Heart left ventricle (tissue), 16 donors: ENCODE measurements around the gene SLC35F3. TPM values are rescaled to one million over a fixed set of nuclear protein-coding genes. Genes with fewer than 3 reads are reported as not detected.

Experiments used
- ATAC-seq, 4 donors: fragments of 200-7000 bp; cut with Tn5 transposase; one replicate each; pipeline ENCODE4 v1.9.1; 2020 to 2022; ENCODE audit warnings: moderate library complexity in 4 of 4, mild to moderate bottlenecking in 3 of 4, moderate number of reproducible peaks in 1 of 4
- DNase-seq, 5 donors: peaks; one replicate each; pipeline ENCODE4 v3.0.0-alpha.2; 2020
- H3K27ac ChIP-seq, 12 donors: fragments of 200-600 bp; sonication (generic) in 4 of 12; one replicate each; pipeline versions ENCODE4 v1.5.0 to v1.8.0; 2016 to 2022; ENCODE audit warnings: mild to moderate bottlenecking in 2 of 12
- H3K27me3 ChIP-seq, 9 donors: fragments of 200-600 bp; sonication (generic) in 2 of 9; one replicate each; pipeline versions ENCODE4 v1.5.1 to v1.8.0; 2016 to 2022; ENCODE audit warnings: mild to moderate bottlenecking in 3 of 9
- H3K36me3 ChIP-seq, 9 donors: fragments of 200-600 bp; sonication (generic) in 2 of 9; one replicate each; pipeline versions ENCODE4 v1.5.0 to v1.8.0; 2018 to 2022; ENCODE audit warnings: mild to moderate bottlenecking in 2 of 9
- H3K4me1 ChIP-seq, 12 donors: fragments of 200-600 bp; sonication (generic) in 4 of 12; one replicate each; pipeline versions ENCODE4 v1.5.0 to v1.8.0; 2016 to 2022; ENCODE audit warnings: mild to moderate bottlenecking in 3 of 12
- H3K4me3 ChIP-seq, 12 donors: fragments of 200-600 bp; sonication (generic) in 4 of 12; one replicate each; pipeline versions ENCODE4 v1.5.0 to v1.8.0; 2017 to 2022; ENCODE audit warnings: mild to moderate bottlenecking in 9 of 12, moderate library complexity in 4 of 12
- H3K9me3 ChIP-seq, 12 donors: fragments of 200-600 bp; sonication (generic) in 4 of 12; one replicate each; pipeline versions ENCODE4 v1.5.0 to v1.8.0; 2016 to 2022; ENCODE audit warnings: mild to moderate bottlenecking in 1 of 12
- CTCF ChIP-seq, 12 donors: fragments of 200-600 bp; sonication (generic) in 4 of 12; IDR thresholded peaks; one replicate each; pipeline versions ENCODE4 v1.5.0 to v1.8.0; 2018 to 2022; ENCODE audit warnings: antibody characterized with exemption in 12 of 12, mild to moderate bottlenecking in 5 of 12
- POLR2A ChIP-seq, 2 donors: fragments of 450-650 bp; IDR thresholded peaks; one replicate each; pipeline ENCODE4 v1.6.1; 2017; ENCODE audit warnings: antibody characterized with exemption in 2 of 2, mild to moderate bottlenecking in 2 of 2, moderate library complexity in 2 of 2
- WGBS, 4 donors: extraction: QIAGEN DNeasy Blood & Tissue Kit in 2 of 4; methylation state at CpG; one replicate each; pipeline versions ENCODE4 v1.1.5 to v1.1.7; 2013 to 2018; 5-methylcytosine and 5-hydroxymethylcytosine counted together
- intact Hi-C, 10 donors: fragments of 100-400 bp; cut with DNase I; formaldehyde crosslinking; loops; one replicate each; pipeline versions ENCODE4 v1.11.1 to v1.14.2; 2022
- polyA plus RNA-seq, 2 donors: library from polyadenylated mRNA; stranded (reverse); fragments of 200-250 nt; gene quantifications; one replicate each; pipeline ENCODE4 v1.2.3, GENCODE V29; 2013
- total RNA-seq, 9 donors: library from RNA; depleted of rRNA in 2 of 9; stranded (reverse); fragments of >200 nt in 2 of 9; fragmentation: NEBNext Ultra II Directional in 3 of 9; extraction: Animal tissue kit (Norgen Biotek cat#: 25700) in 3 of 9; gene quantifications; one replicate each; pipeline versions ENCODE4 v1.1.0 to v1.2.4, GENCODE V29; 2016 to 2023
- donor health status: ischemic (EF 13 %, LVEDD 7.1; RV severe dilation, severe dysfunction).
- donor health status: healthy with polysubstance abuse.
- donor health status: DM: no; HTN: yes; CAD: no.
- donor health status: DM: no; HTN: no; CAD: no.
- donor health status: ischemic (EF 25% LVEDD 6.9; RV normal size, moderate dysfunction).
- donor health status: ischemic (EF 25% LVEDD 5.7; RV mildly dilated, moderate dysfunction).
- donor health status: healthy.
- donor health status: DM: yes; HTN: yes; CAD: no.
- donor health status: ischemic (EF 35%, LVEDD 5.7; RV mildly dilated, moderate dysfunction).
- donor health status: nonischemic (EF 11% LVEDD 7.7; RV severe dilation, severe dysfunction).
- donor health status: DM: yes; HTN: yes; CAD: no.
- donor health status: PGD.
- donor health status: ischemic (EF 29% LVEDD 5.4; RV normal size, mild dysfunction).
- donor health status: nonischemic (EF 23%, LVEDD 6.1; RV moderate dilation, normal function).

The SLC35F3 gene
- total and polyA plus RNA-seq, 11 donors = 0.03 to 0.11 (median 0.11) TPM; not detected in 8

GRCh38 chr1:233946724-233947123, 42.2 kb downstream of the SLC35F3 start:
- no peak overlapping the region for H3K4me3 ChIP-seq
- H3K27me3 ChIP-seq = peaks cover 0 to 6% (median 0%) of the 10 kb centered on the region in 9 donors
- no peak for DNase-seq
- intact Hi-C loops = no loop called here
- 88 to 98% (median 93%) methylated on average over 1 of the region's 1 CpG for WGBS, 4 donors
- no peak for TF ChIP-seq POLR2A (IDR thresholded peaks at IDR 0.05)
- no peak for TF ChIP-seq CTCF (IDR thresholded peaks at IDR 0.05)
- no peak overlapping the region for H3K27ac ChIP-seq
- no peaks in the 10 kb centered on the region for H3K4me1 ChIP-seq
- no peak for ATAC-seq
- peaks cover 0 to 13% (median 4%) of the 10 kb centered on the region in 12 donors for H3K9me3 ChIP-seq
- H3K36me3 ChIP-seq = no peaks in the 10 kb centered on the region

- DNase-seq = no peak
- H3K27ac ChIP-seq = no peak overlapping the region
- no peak overlapping the region for H3K4me3 ChIP-seq
- peaks cover 0 to 6% (median 0%) of the 10 kb centered on the region in 9 donors for H3K27me3 ChIP-seq
- H3K4me1 ChIP-seq = no peaks in the 10 kb centered on the region
- intact Hi-C loops = no loop called here
- no peak for ATAC-seq
- peaks cover 0 to 30% (median 10%) of the 10 kb centered on the region in 12 donors for H3K9me3 ChIP-seq
- 58 to 60% (median 59%) methylated on average over 1 of the region's 1 CpG for WGBS, 4 donors
- TF ChIP-seq CTCF (IDR thresholded peaks at IDR 0.05) (no peak), POLR2A (IDR thresholded peaks at IDR 0.05) (no peak)
- H3K36me3 ChIP-seq = no peaks in the 10 kb centered on the region
These were observed 47.3 kb downstream of the SLC35F3 start for GRCh38 chr1:233951804-233952203.

GRCh38 chr1:233957691-233958090, 53.2 kb downstream of the SLC35F3 start:
- TF ChIP-seq CTCF (IDR thresholded peaks at IDR 0.05) (no peak), POLR2A (IDR thresholded peaks at IDR 0.05) (no peak)

GRCh38 chr1:233959102-233959501, 54.6 kb downstream of the SLC35F3 start:
- H3K27me3 ChIP-seq = no peaks in the 10 kb centered on the region
- no peaks in the 10 kb centered on the region for H3K4me1 ChIP-seq
- DNase-seq (no peak), ATAC-seq (no peak)
- H3K36me3 ChIP-seq = no peaks in the 10 kb centered on the region
- intact Hi-C loops = no loop called here
- H3K9me3 ChIP-seq = peaks cover 0 to 18% (median 0%) of the 10 kb centered on the region in 12 donors
- H3K27ac ChIP-seq = no peak overlapping the region
- WGBS, 4 donors = 45 to 56% (median 50%) methylated on average over 3 of the region's 3 CpGs
- no peak overlapping the region for H3K4me3 ChIP-seq
- no peak for TF ChIP-seq CTCF (IDR thresholded peaks at IDR 0.05)
- TF ChIP-seq POLR2A (IDR thresholded peaks at IDR 0.05) = no peak

More at GRCh38 chr1:233957691-233958090, 53.2 kb downstream of the SLC35F3 start:
- no peak overlapping the region for H3K27ac ChIP-seq
- no peaks in the 10 kb centered on the region for H3K36me3 ChIP-seq
- WGBS, 4 donors = 94 to 98% (median 95%) methylated on average over 4 of the region's 4 CpGs
- H3K4me1 ChIP-seq = no peaks in the 10 kb centered on the region
- DNase-seq (no peak), ATAC-seq (no peak)
- no peaks in the 10 kb centered on the region for H3K27me3 ChIP-seq
- H3K4me3 ChIP-seq = no peak overlapping the region
- H3K9me3 ChIP-seq = peaks cover 0 to 26% (median 2%) of the 10 kb centered on the region in 12 donors
- intact Hi-C loops = no loop called here
